Endothelial cell of umbilical vein (primary cell): Measurements from ENCODE around the gene PFKFB3. TPM values are rescaled to one million over a fixed set of nuclear protein-coding genes. Genes with fewer than 3 reads are reported as not detected.

Experiments used
- BruUV-seq: library from RNA; stranded (reverse); fragments of 400-500 nt; replicated peaks from 2 replicates; lab custom pipeline; 2021; lab: Mats Ljungman, UMichigan
- CTCF ChIA-PET: fragments of 300-600, 350-600 bp; sonication (Branson Sonifier 250); formaldehyde crosslinking; loops from one replicate; lab custom pipeline; 2021; ENCODE audit warnings: antibody characterized with exemption, inconsistent platforms; lab: Charles Lee
- POLR2A ChIA-PET: fragments of 300-600, 350-600 bp; sonication (Branson Sonifier 250); formaldehyde crosslinking; loops from one replicate; lab custom pipeline; 2021; ENCODE audit warnings: antibody characterized with exemption, inconsistent platforms; lab: Charles Lee
- DNase-seq: peaks from one replicate; pipeline ENCODE4 v3.0.0-alpha.2; 2011; ENCODE audit warnings: low read depth, low spot score
- FAIRE-seq: peaks from 2 replicates; lab custom pipeline; 2011; peaks lifted over from hg19 to GRCh38; lab: Jason Lieb, UNC
- H2AFZ ChIP-seq: 2 replicates; pipeline ENCODE4 v1.6.0; 2012; ENCODE audit warnings: low read depth, low read length, control low read depth, inconsistent platforms
- H3K27ac ChIP-seq: 2 replicates; pipeline ENCODE4 v1.5.1; 2011; ENCODE audit warnings: low read depth, mild to moderate bottlenecking, control low read depth, low read length, moderate library complexity; ENCODE audit not compliant: insufficient read depth
- H3K27me3 ChIP-seq, 2 experiments: 2 replicates each; pipeline versions ENCODE4 v1.6.0 to v1.6.1; 2011; ENCODE audit warnings: low read length in 2 of 2, mixed read lengths in 1 of 2; ENCODE audit not compliant: control insufficient read depth in 2 of 2, insufficient read depth in 2 of 2
- H3K36me3 ChIP-seq, 2 experiments: 2 replicates in 1 of 2; 3 replicates in 1 of 2; pipeline ENCODE4 v1.5.1; 2011; ENCODE audit warnings: low read length in 2 of 2, mild to moderate bottlenecking in 1 of 2, moderate library complexity in 1 of 2; ENCODE audit not compliant: control insufficient read depth in 2 of 2, insufficient read depth in 2 of 2; ENCODE audit errors: extremely low read depth in 1 of 2
- H3K4me1 ChIP-seq: 3 replicates; pipeline ENCODE4 v1.5.1; 2011; ENCODE audit warnings: mild to moderate bottlenecking, low read length; ENCODE audit not compliant: control insufficient read depth, insufficient read depth; ENCODE audit errors: extremely low read depth
- H3K4me2 ChIP-seq: 2 replicates; pipeline ENCODE4 v1.6.1; 2011; ENCODE audit warnings: low read length, control low read depth, mixed read lengths; ENCODE audit not compliant: insufficient read depth
- H3K4me3 ChIP-seq, 3 experiments: fragments of 200-600 bp in 1 of 3; sonication (generic), shearing (Covaris generic) in 1 of 3; replicated peaks in 1 of 3; 2 replicates each; pipeline ENCODE4 v1.5.1; 2011 to 2016; ENCODE audit warnings: control low read depth in 3 of 3, low read length in 3 of 3, mild to moderate bottlenecking in 2 of 3, inconsistent platforms in 1 of 3, low read depth in 1 of 3, moderate library complexity in 1 of 3; ENCODE audit not compliant: insufficient read depth in 1 of 3
- H3K79me2 ChIP-seq: 2 replicates; pipeline ENCODE4 v1.6.0; 2012; ENCODE audit warnings: low read length, inconsistent platforms; ENCODE audit not compliant: control insufficient read depth, insufficient read depth
- H3K9ac ChIP-seq: replicated peaks from 2 replicates; pipeline ENCODE3; 2011; ENCODE audit warnings: low read length, control low read depth; ENCODE audit not compliant: insufficient read depth; ENCODE audit errors: extremely low read depth
- H3K9me1 ChIP-seq: replicated peaks from 3 replicates; pipeline ENCODE4 v1.6.0; 2011; ENCODE audit warnings: mild to moderate bottlenecking, low read length; ENCODE audit not compliant: control insufficient read depth, insufficient read depth; ENCODE audit errors: extremely low read depth
- H3K9me3 ChIP-seq: replicated peaks from 2 replicates; pipeline ENCODE4 v1.5.1; 2012; ENCODE audit warnings: low read length, inconsistent platforms; ENCODE audit not compliant: control insufficient read depth, insufficient read depth
- H4K20me1 ChIP-seq: replicated peaks from 2 replicates; pipeline ENCODE3; 2011; ENCODE audit warnings: mild to moderate bottlenecking, low read length; ENCODE audit not compliant: control insufficient read depth, insufficient read depth; ENCODE audit errors: extremely low read depth
- CTCF ChIP-seq, 2 donors: IDR thresholded peaks; 1 replicate in 1 of 2; 2 replicates in 1 of 2; pipeline ENCODE4 v1.5.1; 2011; ENCODE audit warnings: low read length in 2 of 2, mild to moderate bottlenecking in 2 of 2, moderate library complexity in 2 of 2, control low read depth in 1 of 2, inconsistent platforms in 1 of 2, low read depth in 1 of 2; ENCODE audit not compliant: insufficient read depth in 1 of 2; ENCODE audit errors: extremely low read depth in 1 of 2
- EZH2 ChIP-seq: IDR thresholded peaks from 2 replicates; pipeline ENCODE4 v1.6.1; 2012; ENCODE audit warnings: borderline replicate concordance, low read depth, mild to moderate bottlenecking, moderate library complexity, low read length, inconsistent platforms; ENCODE audit not compliant: severe bottlenecking
- FOS ChIP-seq: IDR thresholded peaks from 2 replicates; pipeline ENCODE4 v1.6.1; 2011; ENCODE audit warnings: mild to moderate bottlenecking, low read length, moderate library complexity, borderline replicate concordance; ENCODE audit not compliant: insufficient read depth
- GATA2 ChIP-seq: IDR thresholded peaks from 2 replicates; pipeline ENCODE4 v1.7.0; 2011; ENCODE audit warnings: low read depth, mild to moderate bottlenecking, moderate library complexity, mixed read lengths, low read length; ENCODE audit not compliant: insufficient read length, insufficient read depth
- JUN ChIP-seq: IDR thresholded peaks from 2 replicates; pipeline ENCODE4 v1.6.1; 2011; ENCODE audit warnings: borderline replicate concordance, low read depth; ENCODE audit not compliant: insufficient read length, insufficient read depth
- MYC ChIP-seq: IDR thresholded peaks from one replicate; pipeline ENCODE4 v1.6.1; 2011; ENCODE audit warnings: mild to moderate bottlenecking, low read depth, low read length
- POLR2A ChIP-seq: IDR thresholded peaks from 2 replicates; pipeline ENCODE4 v1.6.1; 2012; ENCODE audit warnings: low read depth, mild to moderate bottlenecking, control low read depth, low read length
- POLR2AphosphoS5 ChIP-seq: IDR thresholded peaks from 2 replicates; pipeline ENCODE4 v1.6.1; 2012; ENCODE audit warnings: low read depth, mild to moderate bottlenecking, control low read depth, low read length, moderate library complexity; ENCODE audit not compliant: insufficient read depth
- dilution Hi-C: fragments of 300-500 bp; cut with MboI; formaldehyde crosslinking; loops from one replicate; pipeline ENCODE4 v1.15.0; 2019; ENCODE audit warnings: low sequenced_read_pairs; ENCODE audit not compliant: extremely low pct_ligation_motif_present
- intact Hi-C: fragments of 100-400 bp; cut with micrococcal nuclease; formaldehyde crosslinking; loops from one replicate; pipeline ENCODE4 v1.10.0; 2022
- polyA plus RNA-seq, 4 experiments: library from polyadenylated mRNA; depleted of rRNA in 3 of 4; stranded (reverse) in 3 of 4; unstranded in 1 of 4; fragments of >200 nt; gene quantifications; 2 replicates each; pipeline versions ENCODE4 v1.2.1 to v1.2.3, GENCODE V29; 2011 to 2012; ENCODE audit warnings: missing spikeins in 1 of 4
- total RNA-seq: library from RNA; stranded (reverse); gene quantifications from 2 replicates; pipeline ENCODE4 v1.2.3, GENCODE V29; 2021
- TF ChIP-seq, protein P1 (sequence below): IDR thresholded peaks from 2 replicates; pipeline ENCODE4 v1.6.1; 2011; ENCODE audit not compliant: insufficient read depth, insufficient read length

The PFKFB3 gene
- total and polyA plus RNA-seq, 2 donors (not counting 3 experiments of a cell fraction or from before 2014, with no cell fraction given) = 15.8 to 33.7 TPM

- Histone ChIP-seq H3K4me2 (no peak overlapping the region), H3K27ac (no peak overlapping the region), H3K4me1 (peaks cover 4% of the 10 kb centered on the region), H4K20me1 (no peaks in the 10 kb centered on the region), H3K9me3 (no peaks in the 10 kb centered on the region), H3K9ac (no peak overlapping the region), H2AFZ (no peak overlapping the region), H3K27me3 (no peaks in the 10 kb centered on the region), H3K4me3 (no peak overlapping the region), H3K79me2 (peaks cover 14% of the 10 kb centered on the region), H3K9me1 (no peaks in the 10 kb centered on the region), H3K36me3 (no peaks in the 10 kb centered on the region)
- FAIRE-seq (no peak), DNase-seq (no peak)
- BruUV-seq = no TSS peak
- dilution Hi-C loops (no loop called here), intact Hi-C loops (no loop called here)
- TF ChIP-seq EZH2 (no peak), POLR2A (no peak), JUN (no peak), POLR2AphosphoS5 (no peak), MYC (no peak), CTCF (IDR thresholded peaks at IDR 0.05; ENCODE audit: extremely low read depth in 1 of 2, insufficient read depth in 1 of 2, low read depth in 1 of 2, low read length in 2 of 2) (no peak), FOS (no peak), GATA2 (no peak)
- TF ChIP-seq, protein P1, sequence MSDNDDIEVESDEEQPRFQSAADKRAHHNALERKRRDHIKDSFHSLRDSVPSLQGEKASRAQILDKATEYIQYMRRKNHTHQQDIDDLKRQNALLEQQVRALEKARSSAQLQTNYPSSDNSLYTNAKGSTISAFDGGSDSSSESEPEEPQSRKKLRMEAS = no peak
- CTCF ChIA-PET = interaction anchor here (0.8 to 2.9 kb wide), 3 partner anchors 13 to 219 kb away, joined by 3 to 9 read pairs (median 3); partner anchors contain the start of gene PFKFB3
- POLR2A ChIA-PET = no interaction called here
These were observed 20.2 kb upstream of the PFKFB3 start for GRCh38 chr10:6182454-6183098.
